GM03348 (cell line): ENCODE data around the gene NOTCH4.

Experiments used
- DNase-seq: peaks from one replicate; pipeline ENCODE4 v3.0.0; 2012; ENCODE audit warnings: low spot score

NOTCH4 gene

DNA sequence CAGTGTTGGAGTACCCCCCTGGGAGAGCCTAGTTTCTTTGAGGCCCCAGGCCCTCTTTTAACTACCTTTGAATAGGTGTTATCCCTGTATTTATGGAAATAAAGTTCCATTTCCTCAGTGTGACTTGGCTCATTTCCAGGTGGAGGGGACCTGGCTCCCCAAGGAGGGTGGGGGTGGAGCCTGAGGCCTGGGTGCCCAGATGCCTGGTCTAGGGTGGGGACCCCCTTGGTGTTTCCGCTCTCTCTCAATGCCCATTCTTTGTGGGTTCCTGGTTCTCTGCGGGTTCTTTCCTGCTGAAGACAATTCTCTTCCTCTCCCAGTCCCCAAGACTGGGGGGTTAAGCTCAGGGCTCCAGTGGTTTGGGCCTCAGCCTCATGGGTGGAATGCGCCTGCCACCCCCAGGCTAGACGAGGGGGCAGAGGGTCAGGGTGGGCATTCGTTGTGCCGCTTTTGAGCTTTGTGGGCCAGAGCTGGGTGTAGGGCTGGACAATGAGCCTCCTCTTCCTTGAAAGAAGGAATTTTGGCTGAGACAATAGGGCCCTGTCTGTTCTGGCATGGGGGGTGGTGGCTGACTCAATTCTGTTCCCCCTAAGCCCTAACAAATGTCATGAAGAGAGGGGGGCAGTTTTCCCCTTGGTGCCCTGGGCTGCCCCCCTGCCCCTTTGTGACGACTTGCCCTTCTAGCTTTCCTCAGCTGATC, 60.2 kb downstream of the NOTCH4 start:
- DNase-seq, result no peak

DNA sequence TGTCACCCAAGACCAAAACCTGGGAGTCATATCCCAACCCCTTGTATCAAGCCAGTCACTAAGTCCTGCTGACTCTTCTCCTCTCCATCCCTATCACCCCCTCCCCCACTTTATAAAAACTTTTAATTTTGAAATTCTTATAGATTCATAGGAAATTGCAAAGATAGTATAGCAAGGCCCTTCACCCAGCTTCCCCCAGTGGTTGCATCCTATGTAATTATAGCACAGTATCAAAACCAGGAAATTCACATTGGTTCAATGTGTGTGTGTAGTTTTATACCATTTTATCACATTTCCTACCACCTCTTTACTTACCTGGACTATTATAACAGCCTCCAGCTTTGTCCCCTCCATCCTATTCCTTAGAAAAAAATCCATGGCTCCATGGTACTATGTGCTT, 65.8 kb downstream of the NOTCH4 start:
- no peak for DNase-seq

DNA sequence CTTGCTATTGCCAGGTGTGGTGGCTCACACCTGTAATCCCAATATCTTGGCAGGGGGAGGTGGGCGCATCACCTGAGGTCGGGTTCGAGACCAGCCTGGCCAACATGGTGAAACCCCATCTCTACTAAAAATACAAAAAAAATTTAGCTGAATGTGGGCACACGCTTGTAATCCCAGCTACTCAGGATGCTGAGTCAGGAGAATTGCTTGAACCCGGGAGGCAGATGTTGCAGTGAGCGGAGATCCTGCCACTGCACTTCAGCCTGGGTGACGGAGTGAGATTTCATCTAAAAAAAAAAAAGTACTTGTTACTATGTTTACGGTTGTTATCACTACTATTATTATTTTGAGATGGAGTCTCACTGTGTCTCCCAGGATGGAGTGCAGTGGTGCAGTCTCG, 67.0 kb downstream of the NOTCH4 start:
- DNase-seq, result no peak

DNA sequence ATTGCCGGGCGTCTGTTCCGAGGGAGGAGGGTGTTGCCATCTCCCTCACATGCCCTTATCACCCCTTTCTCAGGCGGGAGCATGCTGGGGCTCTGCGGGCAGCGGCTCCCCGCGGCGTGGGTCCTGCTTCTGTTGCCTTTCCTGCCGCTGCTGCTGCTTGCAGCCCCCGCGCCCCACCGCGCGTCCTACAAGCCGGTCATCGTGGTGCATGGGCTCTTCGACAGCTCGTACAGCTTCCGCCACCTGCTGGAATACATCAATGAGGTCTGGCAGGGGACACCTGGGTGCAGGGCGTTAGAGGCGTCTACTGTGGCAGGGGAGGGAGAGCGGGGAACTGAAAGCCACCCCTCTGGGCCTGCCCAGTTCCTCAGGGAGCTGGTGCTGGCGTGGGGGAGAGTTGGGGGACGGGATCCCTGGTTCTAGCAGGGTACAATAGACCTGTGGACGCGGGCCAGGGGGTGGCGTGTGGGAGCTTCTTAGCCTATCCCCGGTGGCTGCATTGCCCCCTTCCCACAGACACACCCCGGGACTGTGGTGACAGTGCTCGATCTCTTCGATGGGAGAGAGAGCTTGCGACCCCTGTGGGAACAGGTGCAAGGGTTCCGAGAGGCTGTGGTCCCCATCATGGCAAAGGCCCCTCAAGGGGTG, 69.2 kb downstream of the NOTCH4 start:
- peak; percentile 67 for DNase-seq

DNA sequence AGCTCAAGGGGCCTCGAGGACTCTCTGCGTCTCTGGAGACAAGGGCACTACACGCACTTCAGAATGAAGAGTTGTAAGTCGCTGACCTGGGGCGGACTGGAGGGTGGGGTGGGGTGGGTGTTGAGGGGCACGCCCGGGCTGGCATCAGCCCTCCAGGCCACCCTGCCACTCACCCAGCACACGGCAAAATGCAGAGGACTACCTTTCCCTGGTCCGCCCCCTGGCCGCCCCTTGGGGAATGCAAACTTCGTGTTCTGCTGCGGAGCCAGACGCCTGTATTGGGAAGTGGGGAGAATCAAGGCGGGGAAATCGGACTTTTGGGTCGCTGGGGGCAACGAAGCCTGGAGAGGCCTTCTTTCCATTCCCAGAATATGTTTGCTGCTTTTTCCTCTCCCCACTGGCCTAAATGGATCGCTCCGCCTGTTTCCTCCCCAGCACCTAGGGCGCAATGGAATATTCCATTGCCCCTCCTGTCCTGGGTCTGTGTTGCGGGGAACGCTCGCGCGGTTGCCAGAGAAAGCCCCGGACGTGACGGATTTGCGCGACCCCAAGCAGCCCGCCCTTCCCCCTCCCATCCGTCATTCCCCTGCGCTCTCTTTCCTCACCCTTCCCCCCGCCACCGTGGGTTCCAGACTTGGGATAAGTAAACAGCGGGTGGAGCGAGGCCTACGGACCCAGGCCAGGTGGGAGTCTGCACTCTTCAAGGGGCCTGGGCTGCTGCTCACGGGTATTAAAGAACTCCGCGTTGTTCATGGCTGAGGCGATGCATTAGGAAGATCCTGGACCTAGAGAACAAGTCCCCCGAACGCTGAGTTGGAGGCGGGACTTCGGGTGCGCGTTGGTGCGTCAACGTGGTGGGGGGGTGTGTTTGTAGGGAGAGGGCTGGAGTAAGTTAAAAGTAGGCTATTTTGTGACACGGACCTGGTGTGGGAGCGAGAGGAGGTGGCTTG, 70.0 kb downstream of the NOTCH4 start, which contains the start of gene PPT2:
PPT2 (plus strand) TSS at position 578 of the 950 bp plus-strand sequence. CDS start 454 bp downstream, outside the sequence.
- DNase-seq, result peak; percentile 94

DNA sequence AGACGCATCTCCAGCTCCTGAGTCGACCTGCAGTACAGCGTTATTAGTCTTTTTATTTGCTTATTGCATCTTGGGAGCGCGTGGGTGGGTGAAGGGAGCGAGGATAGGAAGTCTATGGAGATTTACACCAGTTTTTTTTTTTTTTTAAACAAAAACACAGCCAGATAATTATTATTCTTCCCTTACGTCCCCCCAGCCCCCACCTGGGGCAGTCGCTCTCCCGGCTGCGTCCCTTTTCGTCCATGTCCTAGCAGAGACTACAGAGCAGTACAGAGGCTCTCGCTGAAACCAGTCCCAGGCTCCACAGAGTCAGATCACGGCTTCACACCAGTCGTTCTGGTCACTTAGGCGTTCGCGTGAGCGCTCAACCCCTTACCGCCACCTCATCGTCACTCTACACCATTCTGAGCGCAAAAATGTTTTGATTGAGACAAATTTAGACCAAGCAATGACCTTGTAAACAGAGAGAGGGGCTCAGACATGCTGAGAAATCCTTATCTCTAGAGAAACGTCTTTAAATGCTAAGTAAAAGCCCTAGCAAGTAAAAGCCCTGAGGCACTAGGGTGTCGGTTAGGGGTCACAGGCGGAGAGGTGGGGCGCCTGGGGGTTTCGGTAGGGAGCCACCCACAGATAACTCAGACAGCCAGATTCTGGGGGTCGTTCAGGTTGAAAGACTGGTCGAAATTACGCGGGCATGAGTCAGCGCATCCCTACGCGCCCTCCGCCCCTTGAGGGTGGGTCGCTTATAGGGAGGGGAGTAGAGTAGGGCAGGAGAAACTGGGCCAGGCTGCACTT, 70.9 kb downstream of the NOTCH4 start:
- DNase-seq, result peak; percentile 26

DNA sequence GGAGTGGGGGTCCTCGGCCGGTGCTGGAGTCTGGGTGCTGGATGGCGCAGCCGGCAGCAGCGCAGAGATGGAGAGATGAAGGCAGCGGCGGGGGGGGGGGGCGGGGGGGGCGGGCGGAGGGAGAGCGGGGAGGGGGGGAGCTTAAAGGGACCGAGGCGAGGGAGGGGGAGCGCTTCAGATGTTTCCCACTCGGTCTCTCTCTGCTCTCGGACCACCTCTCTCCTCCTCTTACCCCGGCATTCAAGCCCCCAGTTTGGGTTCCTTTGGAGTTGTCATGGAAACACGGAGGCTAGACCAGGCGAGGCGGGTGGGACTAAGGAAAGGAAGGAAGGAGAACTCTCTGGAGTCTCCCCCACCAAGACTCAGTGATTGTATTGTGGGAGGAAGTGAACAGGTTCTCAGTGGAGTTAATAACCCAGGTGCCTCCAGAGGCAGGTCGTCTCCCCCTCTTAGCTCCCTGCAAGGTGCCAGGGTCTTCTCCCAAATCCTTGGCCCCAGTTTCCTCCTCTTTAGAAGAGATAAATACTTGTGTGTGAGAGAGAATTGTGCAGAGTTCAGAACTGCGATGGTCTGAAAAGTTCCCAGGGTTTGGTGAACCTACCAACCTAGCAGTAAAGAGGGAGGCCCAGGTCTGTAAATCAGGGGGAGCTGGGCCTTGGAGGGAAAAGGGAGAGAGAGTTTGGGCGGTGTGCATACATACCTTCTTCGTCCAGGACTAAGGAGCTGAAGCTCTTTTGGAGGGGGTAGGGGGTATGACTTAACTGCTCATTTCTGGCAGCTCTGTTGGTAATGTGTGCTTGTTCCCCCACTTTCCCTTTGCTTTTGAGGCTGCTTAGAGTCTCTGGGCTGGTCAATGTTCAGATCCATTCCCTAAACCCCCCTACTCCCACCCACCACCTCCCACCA, 71.8 kb downstream of the NOTCH4 start, which contains the start of gene PRRT1:
PRRT1 (minus strand) TSS at position 77 of the 906 bp plus-strand sequence. CDS start 112 bp downstream, outside the sequence.
- DNase-seq, result peak; percentile 80

DNA sequence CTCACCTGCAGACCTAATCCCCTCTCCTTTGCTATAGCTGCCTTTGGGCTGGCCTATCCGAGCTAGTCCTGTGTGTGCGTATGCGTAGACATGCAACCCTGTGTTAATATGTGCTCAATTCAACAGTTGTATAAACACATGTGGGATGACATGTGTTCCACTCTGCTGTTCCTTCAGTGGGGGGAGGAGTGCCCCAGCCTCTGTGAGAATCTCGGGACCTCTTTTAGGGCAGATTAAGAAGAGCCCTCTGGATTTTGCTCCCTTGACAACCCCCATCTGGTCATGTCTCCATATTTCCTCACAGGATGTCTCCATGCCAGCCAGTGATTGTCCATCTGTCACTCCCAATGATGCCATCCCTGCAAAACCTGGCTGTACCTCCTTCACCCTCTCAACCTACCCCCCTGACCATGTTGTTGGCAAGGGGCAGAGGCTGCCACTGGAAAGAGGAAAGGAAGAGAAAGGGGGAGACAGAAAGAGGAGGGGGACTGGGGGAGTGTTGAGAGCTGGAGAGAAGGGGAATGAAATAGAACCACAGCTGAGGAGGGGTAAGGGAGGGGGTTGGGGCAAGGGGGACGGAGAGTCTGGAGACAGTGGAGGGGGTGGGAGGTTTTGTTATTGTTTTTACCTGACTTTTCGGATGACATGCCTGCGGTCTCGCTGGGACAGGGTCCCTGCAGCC, 72.5 kb downstream of the NOTCH4 start:
- no peak for DNase-seq

DNA sequence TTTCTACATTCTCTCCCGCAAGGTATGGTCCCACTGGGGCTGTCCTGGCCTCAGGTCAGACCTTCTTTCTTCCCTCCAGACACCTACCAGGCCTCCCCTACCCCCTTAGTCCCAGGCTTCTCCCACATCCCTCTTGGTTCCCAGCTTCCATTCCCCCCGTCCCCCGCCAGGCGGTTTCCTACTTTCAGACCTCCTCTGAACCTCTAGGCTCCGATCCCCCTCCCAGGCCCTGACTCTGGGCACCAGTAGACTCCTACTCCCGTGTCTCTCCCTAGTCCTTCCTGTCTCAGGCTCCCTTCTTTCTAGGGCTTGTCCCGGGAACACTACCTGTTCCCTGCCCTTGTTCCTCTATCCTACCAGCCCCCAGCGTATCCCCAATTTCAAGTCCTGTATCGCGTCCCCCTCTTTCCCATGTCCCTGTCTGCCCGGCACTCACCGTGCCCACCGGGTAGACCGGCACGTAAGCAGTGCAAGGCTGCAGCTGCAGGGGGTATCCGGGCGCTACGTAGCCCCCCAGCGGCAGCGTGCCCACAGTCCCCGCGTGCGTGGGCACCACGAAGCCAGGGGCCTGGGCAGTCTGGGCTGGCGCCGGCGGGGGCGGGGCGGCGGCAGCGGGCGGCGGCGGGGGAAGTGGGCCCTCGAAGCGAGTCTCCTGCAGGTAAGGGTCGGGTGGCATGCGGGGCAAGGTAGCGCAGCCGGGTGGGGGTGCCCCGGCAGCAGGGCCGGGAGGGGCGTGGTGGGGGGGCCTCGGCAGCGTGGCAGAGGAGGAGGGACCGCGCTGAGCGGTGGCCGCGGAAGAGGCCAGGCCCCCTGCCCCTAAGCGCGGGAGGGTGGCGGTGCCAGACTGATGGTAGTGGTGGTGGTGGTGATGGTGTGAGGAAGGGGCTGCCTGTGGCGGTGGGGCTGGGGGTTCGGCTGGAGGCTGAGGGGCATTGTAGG, 73.7 kb downstream of the NOTCH4 start:
- DNase-seq, result no peak

DNA sequence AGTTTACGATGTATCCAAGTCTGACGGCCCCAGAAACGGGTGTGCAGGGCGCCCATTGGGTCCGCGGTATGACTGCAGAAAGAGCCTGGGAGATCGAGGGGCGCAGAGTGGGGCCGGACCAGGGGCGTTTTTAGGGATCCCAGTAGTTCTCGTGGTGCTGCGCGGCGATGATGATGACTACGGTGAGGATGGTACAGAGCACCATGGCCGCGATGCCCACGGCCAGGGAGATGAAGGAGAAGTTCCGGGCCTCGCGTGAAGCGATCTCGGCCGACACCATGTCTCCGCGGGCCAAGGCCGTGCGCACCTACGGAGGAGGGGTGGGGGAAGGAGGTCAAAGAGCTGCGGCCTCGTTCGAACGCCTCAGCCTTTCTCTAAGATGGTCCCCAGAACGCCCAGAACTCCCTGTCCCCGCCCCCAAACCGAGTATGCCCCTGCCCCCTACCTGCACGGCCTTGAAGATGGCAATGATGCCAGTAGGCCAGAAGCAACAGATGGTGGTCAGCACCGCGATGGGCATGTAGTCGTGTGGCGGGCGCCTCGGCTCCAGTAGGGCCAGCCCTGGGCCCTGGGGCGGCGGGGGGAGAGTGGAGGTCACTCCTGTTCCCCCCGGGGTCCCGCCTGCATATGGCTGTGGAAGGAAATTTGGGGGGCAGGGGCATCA, 74.6 kb downstream of the NOTCH4 start:
- no peak for DNase-seq

DNA sequence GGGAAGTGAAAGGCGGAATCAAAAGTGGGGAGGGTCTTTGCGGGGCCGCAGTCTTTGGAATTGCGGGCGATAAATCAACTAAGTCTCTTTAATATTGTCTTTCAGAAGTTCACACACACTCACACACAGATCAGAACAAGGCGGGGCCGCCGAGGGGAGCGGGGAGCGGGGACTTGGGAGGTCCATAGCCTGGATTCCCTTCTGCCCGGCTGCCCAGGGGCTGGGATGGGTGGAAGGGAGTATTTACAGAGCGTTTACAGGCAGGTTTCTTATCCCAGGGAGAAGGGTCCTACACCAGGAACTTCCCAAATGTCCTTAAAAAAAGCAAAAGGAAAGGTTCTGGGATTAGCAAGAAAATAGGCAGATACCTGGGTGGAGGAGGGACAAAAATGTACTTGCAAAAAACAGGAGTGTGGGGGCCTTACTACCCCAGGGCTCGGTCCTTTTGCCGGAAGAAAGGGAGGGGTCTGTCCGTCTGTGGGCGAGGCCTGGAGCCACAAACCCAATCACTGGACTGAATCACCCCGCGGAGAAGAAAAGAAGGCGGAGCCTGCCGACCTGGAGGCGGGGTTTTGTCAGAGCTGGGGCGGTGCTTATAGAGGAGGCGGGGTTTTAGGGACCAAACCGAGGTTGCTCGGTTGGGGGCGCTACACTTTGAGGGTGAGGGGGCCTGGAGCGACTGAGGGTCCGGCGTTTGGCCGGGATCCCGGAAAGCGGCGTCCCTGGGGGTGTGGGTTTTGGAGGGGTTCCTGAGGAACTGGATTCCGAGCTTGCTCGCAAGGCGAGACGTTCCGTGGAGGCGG, 75.4 kb downstream of the NOTCH4 start:
- DNase-seq, result no peak

DNA sequence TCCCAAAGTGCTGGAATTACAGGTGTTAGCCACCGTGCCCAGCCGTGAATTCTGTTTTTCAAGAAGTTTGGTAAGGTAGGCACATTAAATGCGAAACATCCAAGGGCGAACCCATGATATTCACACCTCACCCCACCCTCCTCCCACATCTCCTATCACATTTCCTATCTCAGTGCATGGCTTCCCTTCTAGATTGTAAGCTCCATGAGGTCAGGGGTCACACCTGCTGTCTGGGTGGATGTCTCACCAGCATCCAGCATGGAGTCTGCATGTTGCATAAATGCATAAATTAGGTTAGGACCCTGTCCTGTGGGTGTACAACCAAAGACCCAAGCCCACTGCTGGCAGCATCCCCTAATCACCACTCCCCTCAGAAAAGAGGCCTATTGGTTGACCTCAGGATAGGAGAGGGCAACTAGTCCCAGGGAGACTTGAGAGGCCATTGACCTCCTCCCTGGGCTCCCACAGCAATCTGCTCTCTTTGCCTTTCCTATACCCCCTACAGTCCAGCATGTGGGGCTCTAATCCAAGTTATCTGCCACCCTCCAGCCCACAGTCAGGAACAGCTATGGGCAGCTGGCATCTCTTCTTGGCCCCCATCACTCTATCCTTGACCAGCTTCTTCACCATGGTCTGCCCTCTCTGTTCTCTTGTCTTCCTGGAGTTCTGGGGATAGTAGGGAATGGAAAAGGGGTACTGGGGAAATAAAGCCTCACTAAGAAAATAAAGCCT, 76.3 kb downstream of the NOTCH4 start:
- no peak for DNase-seq

DNA sequence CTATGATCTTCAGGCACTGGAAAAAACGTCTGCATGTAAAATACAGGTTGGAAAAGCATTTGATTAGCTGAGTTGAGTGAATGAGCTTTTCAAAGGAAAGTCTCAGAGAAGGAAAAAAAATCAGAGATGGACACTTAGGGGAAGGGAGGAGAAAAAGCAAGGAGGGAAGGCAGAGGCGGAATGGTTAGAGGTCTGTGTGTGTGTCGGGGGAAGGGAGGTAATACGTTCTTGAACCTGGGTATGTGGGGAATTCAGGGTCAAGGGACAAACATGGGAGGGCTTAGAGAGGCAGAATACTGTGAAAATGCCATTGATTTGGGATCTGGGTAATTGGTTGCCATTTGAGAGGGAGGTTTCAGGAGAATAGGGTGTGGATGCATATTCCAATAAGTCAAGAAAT, 77.2 kb downstream of the NOTCH4 start:
- no peak for DNase-seq

DNA sequence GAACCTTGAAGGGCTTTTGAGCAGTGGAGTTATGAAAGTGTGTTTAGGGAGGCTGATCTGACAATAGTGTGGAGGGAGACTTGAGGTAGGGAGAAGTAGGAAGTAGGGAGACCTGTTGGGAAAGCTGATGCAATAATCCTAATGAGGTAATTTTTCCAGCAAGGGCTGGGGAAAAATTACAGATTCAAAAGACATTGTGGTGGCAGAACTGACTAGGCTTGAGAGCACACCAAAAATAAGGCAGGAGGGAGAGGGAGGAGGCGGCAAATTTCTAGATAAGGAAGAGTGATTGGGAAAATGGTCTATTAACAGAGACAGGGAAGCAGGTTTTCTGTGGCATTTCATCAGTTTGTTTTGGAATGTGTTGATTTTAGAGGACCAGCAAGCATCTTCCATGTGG, 77.6 kb downstream of the NOTCH4 start:
- no peak for DNase-seq
